Astrocyte (in vitro differentiated cells and primary cell): ENCODE measurements around the gene DCX. TPM values are rescaled to one million over a fixed set of nuclear protein-coding genes. Genes with fewer than 3 reads are reported as not detected.

Source experiments
- DNase-seq: peaks from one replicate; pipeline ENCODE4 v3.0.0-alpha.2; 2010; ENCODE audit warnings: low read depth
- FAIRE-seq: peaks from 2 replicates; lab custom pipeline; 2011; peaks lifted over from hg19 to GRCh38; lab: Jason Lieb, UNC
- H2AFZ ChIP-seq: 2 replicates; pipeline ENCODE4 v1.6.0; 2012; ENCODE audit warnings: low read depth, low read length, inconsistent platforms
- H3K27ac ChIP-seq: 2 replicates; pipeline ENCODE4 v1.5.1; 2011; ENCODE audit warnings: low read depth, low read length, inconsistent platforms
- H3K27me3 ChIP-seq: 2 replicates; pipeline ENCODE4 v1.6.0; 2011; ENCODE audit warnings: low read length, inconsistent platforms; ENCODE audit not compliant: insufficient read depth
- H3K36me3 ChIP-seq: 2 replicates; pipeline ENCODE4 v1.5.1; 2011; ENCODE audit warnings: low read length, inconsistent platforms; ENCODE audit not compliant: insufficient read depth
- H3K4me1 ChIP-seq: 2 replicates; pipeline ENCODE4 v1.5.1; 2011; ENCODE audit warnings: low read length, inconsistent platforms; ENCODE audit not compliant: insufficient read depth
- H3K4me2 ChIP-seq: 2 replicates; pipeline ENCODE4 v1.6.0; 2012; ENCODE audit warnings: low read length, inconsistent platforms
- H3K4me3 ChIP-seq: 2 replicates; pipeline ENCODE4 v1.5.1; 2011; ENCODE audit warnings: low read depth, mild to moderate bottlenecking, low read length, inconsistent platforms; ENCODE audit not compliant: insufficient read depth
- H3K79me2 ChIP-seq: 2 replicates; pipeline ENCODE4 v1.6.0; 2012; ENCODE audit warnings: mild to moderate bottlenecking, low read length, inconsistent platforms; ENCODE audit not compliant: insufficient read depth
- H3K9ac ChIP-seq: 2 replicates; pipeline ENCODE4 v1.6.0; 2012; ENCODE audit warnings: mild to moderate bottlenecking, low read length, inconsistent platforms
- H3K9me3 ChIP-seq: 2 replicates; pipeline ENCODE4 v1.5.1; 2012; ENCODE audit warnings: low read depth, mild to moderate bottlenecking, low read length, inconsistent platforms; ENCODE audit not compliant: insufficient read depth
- H4K20me1 ChIP-seq: 2 replicates; pipeline ENCODE4 v1.6.0; 2012; ENCODE audit warnings: low read length, inconsistent platforms; ENCODE audit not compliant: insufficient read depth
- H3K27ac Mint-ChIP-seq: one replicate; pipeline ENCODE4 v1.8.0; 2021; ENCODE audit warnings: mild to moderate bottlenecking, mixed read lengths; ENCODE audit not compliant: unreplicated experiment
- H3K27me3 Mint-ChIP-seq: one replicate; pipeline ENCODE4 v1.8.0; 2021; ENCODE audit warnings: low read depth, mixed read lengths; ENCODE audit not compliant: unreplicated experiment
- H3K36me3 Mint-ChIP-seq: one replicate; pipeline ENCODE4 v1.8.0; 2021; ENCODE audit warnings: low read depth, mixed read lengths; ENCODE audit not compliant: unreplicated experiment
- H3K4me1 Mint-ChIP-seq: one replicate; pipeline ENCODE4 v1.8.0; 2021; ENCODE audit warnings: low read depth, mixed read lengths; ENCODE audit not compliant: unreplicated experiment
- H3K4me3 Mint-ChIP-seq: one replicate; pipeline ENCODE4 v1.8.0; 2021; ENCODE audit warnings: mild to moderate bottlenecking, moderate library complexity, mixed read lengths; ENCODE audit not compliant: unreplicated experiment
- H3K9me3 Mint-ChIP-seq: one replicate; pipeline ENCODE4 v1.8.0; 2021; ENCODE audit warnings: mild to moderate bottlenecking, mixed read lengths; ENCODE audit not compliant: unreplicated experiment
- EZH2 ChIP-seq: IDR thresholded peaks from 2 replicates; pipeline ENCODE4 v1.6.1; 2012; ENCODE audit warnings: mild to moderate bottlenecking, low read length, inconsistent platforms; ENCODE audit not compliant: insufficient read depth
- total RNA-seq: library from RNA; stranded (reverse); gene quantifications from 2 replicates; pipeline ENCODE4 v1.2.1, GENCODE V29; 2021
- TF ChIP-seq, protein P1 (sequence below): IDR thresholded peaks from 2 replicates; pipeline ENCODE4 v1.5.1; 2011; ENCODE audit warnings: low read depth, mild to moderate bottlenecking, inconsistent platforms, low read length, moderate library complexity; ENCODE audit not compliant: insufficient read depth

DCX gene
- total RNA-seq, 1 donor from 2014 or later, result 2.4 TPM

DNA sequence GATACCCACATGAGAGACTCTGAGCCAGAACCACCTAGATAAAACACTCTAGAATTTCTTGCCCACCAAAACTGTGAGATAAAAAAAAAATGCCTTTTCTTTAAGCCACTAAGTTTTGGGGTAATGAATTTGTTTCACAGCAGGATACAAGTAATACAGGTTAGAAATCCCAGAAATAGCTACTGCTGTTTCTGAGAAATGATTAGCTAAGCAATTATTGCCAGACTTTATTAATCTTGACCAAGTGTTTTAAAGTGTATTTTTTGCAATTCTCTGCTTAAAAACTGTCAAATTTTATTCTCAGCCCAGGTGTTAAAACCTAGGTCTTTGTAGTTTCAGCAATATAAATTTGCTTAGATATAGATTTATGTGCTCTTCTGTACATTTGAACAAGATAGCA, 83.1 kb downstream of the DCX start:
- Histone ChIP-seq H3K27me3 (no peaks in the 10 kb centered on the region), H3K4me3 (no peak overlapping the region), H3K4me2 (no peak overlapping the region), H2AFZ (no peak overlapping the region), H3K27ac (no peak overlapping the region), H3K36me3 (no peaks in the 10 kb centered on the region), H3K4me1 (no peaks in the 10 kb centered on the region), H3K9ac (no peak overlapping the region), H4K20me1 (no peaks in the 10 kb centered on the region), H3K79me2 (no peaks in the 10 kb centered on the region), H3K9me3 (no peaks in the 10 kb centered on the region)
- Mint-ChIP-seq H3K4me1 (no peaks in the 10 kb centered on the region), H3K4me3 (no peak overlapping the region), H3K9me3 (peaks cover 4% of the 10 kb centered on the region), H3K27ac (no peak overlapping the region), H3K36me3 (no peaks in the 10 kb centered on the region), H3K27me3 (no peaks in the 10 kb centered on the region)
- no peak for FAIRE-seq
- TF ChIP-seq, protein P1, sequence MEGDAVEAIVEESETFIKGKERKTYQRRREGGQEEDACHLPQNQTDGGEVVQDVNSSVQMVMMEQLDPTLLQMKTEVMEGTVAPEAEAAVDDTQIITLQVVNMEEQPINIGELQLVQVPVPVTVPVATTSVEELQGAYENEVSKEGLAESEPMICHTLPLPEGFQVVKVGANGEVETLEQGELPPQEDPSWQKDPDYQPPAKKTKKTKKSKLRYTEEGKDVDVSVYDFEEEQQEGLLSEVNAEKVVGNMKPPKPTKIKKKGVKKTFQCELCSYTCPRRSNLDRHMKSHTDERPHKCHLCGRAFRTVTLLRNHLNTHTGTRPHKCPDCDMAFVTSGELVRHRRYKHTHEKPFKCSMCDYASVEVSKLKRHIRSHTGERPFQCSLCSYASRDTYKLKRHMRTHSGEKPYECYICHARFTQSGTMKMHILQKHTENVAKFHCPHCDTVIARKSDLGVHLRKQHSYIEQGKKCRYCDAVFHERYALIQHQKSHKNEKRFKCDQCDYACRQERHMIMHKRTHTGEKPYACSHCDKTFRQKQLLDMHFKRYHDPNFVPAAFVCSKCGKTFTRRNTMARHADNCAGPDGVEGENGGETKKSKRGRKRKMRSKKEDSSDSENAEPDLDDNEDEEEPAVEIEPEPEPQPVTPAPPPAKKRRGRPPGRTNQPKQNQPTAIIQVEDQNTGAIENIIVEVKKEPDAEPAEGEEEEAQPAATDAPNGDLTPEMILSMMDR, result no peak
- TF ChIP-seq EZH2, result no peak
- no peak for DNase-seq

DNA sequence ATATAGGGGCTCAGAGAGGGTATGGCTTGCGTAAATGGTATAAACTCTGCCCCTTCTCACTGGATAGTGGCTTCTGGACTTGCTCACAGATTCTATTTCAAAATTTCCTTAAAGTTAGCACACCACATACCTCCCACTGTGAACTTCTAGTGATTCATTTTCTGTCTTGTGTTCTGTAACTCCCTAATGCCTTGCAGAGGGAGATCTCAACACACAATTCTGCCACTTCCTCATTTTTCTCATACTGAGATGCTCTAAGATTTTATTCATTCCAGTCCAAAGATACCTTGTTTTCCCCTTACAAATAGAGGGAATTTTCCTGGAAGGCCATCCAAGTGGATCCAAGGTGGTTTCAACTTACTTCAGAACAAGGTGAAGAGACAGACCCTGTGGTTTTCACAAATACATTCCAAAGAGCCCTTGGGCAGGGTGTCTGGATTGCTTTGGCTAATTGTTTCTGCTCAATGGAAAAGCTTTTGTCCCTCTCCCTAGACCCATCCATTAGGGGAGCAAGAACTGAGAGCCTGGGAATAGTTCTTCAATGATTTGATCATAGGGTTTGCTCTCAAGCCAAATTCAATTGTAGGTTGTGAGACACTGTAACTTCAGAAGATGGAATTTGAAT, 89.6 kb downstream of the DCX start:
- H3K36me3 ChIP-seq, result no peaks in the 10 kb centered on the region
- H3K4me1 ChIP-seq, result no peaks in the 10 kb centered on the region
- no peaks in the 10 kb centered on the region for H4K20me1 ChIP-seq
- H3K79me2 ChIP-seq, result no peaks in the 10 kb centered on the region
- DNase-seq (no peak), FAIRE-seq (no peak)
- H3K4me2 ChIP-seq, result no peak overlapping the region
- no peak overlapping the region for H3K9ac ChIP-seq
- no peaks in the 10 kb centered on the region for H3K36me3 Mint-ChIP-seq
- no peaks in the 10 kb centered on the region for H3K9me3 Mint-ChIP-seq
- peak overlapping the region; percentile 66 for H3K27ac Mint-ChIP-seq
- TF ChIP-seq EZH2, result no peak
- TF ChIP-seq, protein P1, result no peak
- H3K4me3 Mint-ChIP-seq, result no peak overlapping the region
- H3K9me3 ChIP-seq, result no peaks in the 10 kb centered on the region
- no peak overlapping the region for H3K4me3 ChIP-seq
- peaks cover 2% of the 10 kb centered on the region for H3K27me3 Mint-ChIP-seq
- no peak overlapping the region for H2AFZ ChIP-seq
- no peak overlapping the region for H3K27ac ChIP-seq
- H3K4me1 Mint-ChIP-seq, result peaks cover 10% of the 10 kb centered on the region
- no peaks in the 10 kb centered on the region for H3K27me3 ChIP-seq

DNA sequence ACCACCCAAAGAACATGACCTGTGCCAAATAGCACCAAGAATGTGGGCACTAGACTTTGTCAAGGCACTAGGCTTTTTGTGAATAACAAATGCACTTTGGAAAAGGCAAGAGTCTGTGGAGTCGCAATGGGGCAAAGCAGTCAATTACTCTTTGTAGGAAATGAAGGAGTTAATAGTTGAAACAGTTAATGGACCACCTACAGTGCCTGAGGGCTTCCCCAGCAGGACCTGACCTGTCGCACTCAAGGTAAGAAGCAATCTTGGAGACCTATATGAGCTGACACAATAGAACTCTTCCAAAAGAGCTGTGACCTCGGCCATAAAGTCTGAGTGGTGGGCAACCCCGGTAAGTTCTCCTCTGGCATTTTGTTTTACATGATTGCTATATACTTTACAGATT, 92.5 kb downstream of the DCX start:
- Mint-ChIP-seq H3K27me3 (peaks cover 2% of the 10 kb centered on the region), H3K36me3 (no peaks in the 10 kb centered on the region), H3K27ac (no peak overlapping the region), H3K4me1 (peaks cover 10% of the 10 kb centered on the region), H3K9me3 (peaks cover 4% of the 10 kb centered on the region), H3K4me3 (no peak overlapping the region)
- no peak for DNase-seq
- Histone ChIP-seq H3K79me2 (no peaks in the 10 kb centered on the region), H3K27me3 (no peaks in the 10 kb centered on the region), H3K4me3 (no peak overlapping the region), H2AFZ (no peak overlapping the region), H3K36me3 (no peaks in the 10 kb centered on the region), H3K4me1 (no peaks in the 10 kb centered on the region), H3K4me2 (no peak overlapping the region), H4K20me1 (no peaks in the 10 kb centered on the region), H3K9me3 (no peaks in the 10 kb centered on the region), H3K27ac (no peak overlapping the region), H3K9ac (no peak overlapping the region)
- no peak for TF ChIP-seq EZH2
- TF ChIP-seq, protein P1, result no peak
- FAIRE-seq, result no peak
